MM.1S (cell line): ENCODE results near the gene MUC13.

Experiments used
- EZH2 ChIP-seq: fragments of 300-600 bp; sonication (generic); optimal IDR thresholded peaks from 2 replicates; pipeline ENCODE3; 2017; ENCODE audit warnings: low read depth, mild to moderate bottlenecking, antibody characterized with exemption, low read length, mixed read lengths
- TF ChIP-seq, protein P1 (sequence below): fragments of 300-600 bp; sonication (generic); IDR thresholded peaks from 2 replicates; pipeline ENCODE4 v1.5.1; 2016; ENCODE audit warnings: antibody characterized with exemption, low read length, mixed read lengths

DNA sequence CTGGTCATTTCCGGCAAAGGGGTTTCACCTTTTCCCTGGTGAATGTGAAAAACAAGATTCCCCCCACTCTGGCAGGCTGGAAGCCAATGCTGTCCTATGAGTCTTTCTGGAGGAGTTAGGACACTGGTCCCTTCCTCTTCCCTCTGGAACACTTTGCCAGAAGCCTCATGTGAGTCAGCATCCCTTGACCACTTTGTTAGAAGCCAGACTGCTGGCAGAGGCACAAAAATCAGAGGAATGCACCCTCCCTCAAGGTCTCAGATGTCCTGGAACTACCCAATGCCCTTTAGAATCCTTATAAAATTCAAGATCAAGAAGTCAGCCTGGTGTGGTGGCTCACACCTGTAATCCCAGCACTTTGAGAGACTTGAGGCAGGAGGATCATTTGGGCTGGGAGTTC lies 74.0 kb downstream of the MUC13 start:
- TF ChIP-seq, protein P1, sequence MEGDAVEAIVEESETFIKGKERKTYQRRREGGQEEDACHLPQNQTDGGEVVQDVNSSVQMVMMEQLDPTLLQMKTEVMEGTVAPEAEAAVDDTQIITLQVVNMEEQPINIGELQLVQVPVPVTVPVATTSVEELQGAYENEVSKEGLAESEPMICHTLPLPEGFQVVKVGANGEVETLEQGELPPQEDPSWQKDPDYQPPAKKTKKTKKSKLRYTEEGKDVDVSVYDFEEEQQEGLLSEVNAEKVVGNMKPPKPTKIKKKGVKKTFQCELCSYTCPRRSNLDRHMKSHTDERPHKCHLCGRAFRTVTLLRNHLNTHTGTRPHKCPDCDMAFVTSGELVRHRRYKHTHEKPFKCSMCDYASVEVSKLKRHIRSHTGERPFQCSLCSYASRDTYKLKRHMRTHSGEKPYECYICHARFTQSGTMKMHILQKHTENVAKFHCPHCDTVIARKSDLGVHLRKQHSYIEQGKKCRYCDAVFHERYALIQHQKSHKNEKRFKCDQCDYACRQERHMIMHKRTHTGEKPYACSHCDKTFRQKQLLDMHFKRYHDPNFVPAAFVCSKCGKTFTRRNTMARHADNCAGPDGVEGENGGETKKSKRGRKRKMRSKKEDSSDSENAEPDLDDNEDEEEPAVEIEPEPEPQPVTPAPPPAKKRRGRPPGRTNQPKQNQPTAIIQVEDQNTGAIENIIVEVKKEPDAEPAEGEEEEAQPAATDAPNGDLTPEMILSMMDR: no peak
- TF ChIP-seq EZH2: no peak
